Uterus (tissue), 2 donors: ENCODE measurements around the gene ZBTB20.

Source experiments
- POLR2A ChIP-seq, 2 donors: fragments of 450-650 bp; IDR thresholded peaks; one replicate each; pipeline ENCODE4 v1.6.1; 2016; ENCODE audit warnings: antibody characterized with exemption in 2 of 2, mild to moderate bottlenecking in 1 of 2, moderate library complexity in 1 of 2
- TF ChIP-seq, protein P1 (sequence below), 4 experiments: fragments of 200-600 bp in 2 of 4; fragments of 450-650 bp in 2 of 4; sonication (generic) in 2 of 4; IDR thresholded peaks; one replicate each; pipeline ENCODE4 v1.5.1; 2016 to 2019; ENCODE audit warnings: antibody characterized with exemption in 4 of 4, mild to moderate bottlenecking in 2 of 4, moderate library complexity in 1 of 4

DNA sequence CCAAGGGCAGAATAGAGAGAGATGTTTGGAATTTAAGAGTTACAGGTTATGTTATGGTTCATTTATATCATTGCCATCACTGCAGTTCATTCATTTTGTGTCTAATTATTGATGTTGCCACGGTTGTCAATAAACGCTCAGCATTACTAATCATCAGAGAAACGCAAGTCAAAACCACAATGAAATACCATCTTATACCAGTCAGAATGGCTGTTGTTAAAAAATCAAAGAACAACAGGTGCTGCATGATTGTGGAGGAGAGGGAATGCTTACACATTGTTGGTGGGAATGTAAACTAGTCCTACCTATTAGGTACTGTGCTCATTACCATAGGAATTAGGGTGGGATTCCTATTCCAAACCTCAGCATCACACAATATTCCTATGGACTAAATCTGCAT lies 502.7 kb downstream of the ZBTB20 start:
- TF ChIP-seq, protein P1, sequence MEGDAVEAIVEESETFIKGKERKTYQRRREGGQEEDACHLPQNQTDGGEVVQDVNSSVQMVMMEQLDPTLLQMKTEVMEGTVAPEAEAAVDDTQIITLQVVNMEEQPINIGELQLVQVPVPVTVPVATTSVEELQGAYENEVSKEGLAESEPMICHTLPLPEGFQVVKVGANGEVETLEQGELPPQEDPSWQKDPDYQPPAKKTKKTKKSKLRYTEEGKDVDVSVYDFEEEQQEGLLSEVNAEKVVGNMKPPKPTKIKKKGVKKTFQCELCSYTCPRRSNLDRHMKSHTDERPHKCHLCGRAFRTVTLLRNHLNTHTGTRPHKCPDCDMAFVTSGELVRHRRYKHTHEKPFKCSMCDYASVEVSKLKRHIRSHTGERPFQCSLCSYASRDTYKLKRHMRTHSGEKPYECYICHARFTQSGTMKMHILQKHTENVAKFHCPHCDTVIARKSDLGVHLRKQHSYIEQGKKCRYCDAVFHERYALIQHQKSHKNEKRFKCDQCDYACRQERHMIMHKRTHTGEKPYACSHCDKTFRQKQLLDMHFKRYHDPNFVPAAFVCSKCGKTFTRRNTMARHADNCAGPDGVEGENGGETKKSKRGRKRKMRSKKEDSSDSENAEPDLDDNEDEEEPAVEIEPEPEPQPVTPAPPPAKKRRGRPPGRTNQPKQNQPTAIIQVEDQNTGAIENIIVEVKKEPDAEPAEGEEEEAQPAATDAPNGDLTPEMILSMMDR (IDR thresholded peaks at IDR 0.05), result no peak
- TF ChIP-seq POLR2A (IDR thresholded peaks at IDR 0.05), result no peak
